Activated T-helper 2 cell treated with anti-CD3 and anti-CD28 coated beads, Interferon-gamma antibody, Interleukin-2, Interleukin-4, amounts not matched to agents 10 μg/mL and 5 μg/mL and 100 μg/mL, durations not matched to agents 14 hours and 24 hours and 36 hours (primary cell): ENCODE measurements around the gene PPP1R26. TPM values are rescaled to one million over a fixed set of nuclear protein-coding genes. Genes with fewer than 3 reads are reported as not detected.
"Not testable (repeated sequence)": the region's sequence is repeated elsewhere in the genome, so short reads cannot be mapped to it uniquely, and the experiment has no call there.

ENCODE experiments used
- DNase-seq: peaks from one replicate; pipeline ENCODE4 v3.0.0; 2021; ENCODE audit warnings: low spot score
- H3K27ac Mint-ChIP-seq: one replicate; pipeline ENCODE4 v1.8.0; 2021; ENCODE audit warnings: mixed read lengths
- H3K27me3 Mint-ChIP-seq: one replicate; pipeline ENCODE4 v1.8.0; 2021; ENCODE audit warnings: low read depth, mixed read lengths
- H3K36me3 Mint-ChIP-seq: one replicate; pipeline ENCODE4 v1.8.0; 2021; ENCODE audit warnings: low read depth, mixed read lengths
- H3K4me1 Mint-ChIP-seq: one replicate; pipeline ENCODE4 v1.8.0; 2021; ENCODE audit warnings: low read depth, mixed read lengths
- H3K4me3 Mint-ChIP-seq: one replicate; pipeline ENCODE4 v1.8.0; 2021; ENCODE audit warnings: low read depth, mild to moderate bottlenecking, moderate library complexity, mixed read lengths
- H3K9me3 Mint-ChIP-seq: one replicate; pipeline ENCODE4 v1.8.0; 2021; ENCODE audit warnings: mixed read lengths
- intact Hi-C: fragments of 100-400 bp; cut with micrococcal nuclease; formaldehyde crosslinking; loops from one replicate; pipeline ENCODE4 v1.15.1; 2023
- total RNA-seq: library from RNA; stranded (reverse); gene quantifications from 2 replicates; pipeline ENCODE4 v1.2.3, GENCODE V29; 2022

PPP1R26 gene
- total RNA-seq, 1 donor from 2014 or later = 2.3 TPM

- no peak for DNase-seq
- intact Hi-C loops = no loop called here
- peaks cover 37% of the 10 kb centered on the region for H3K36me3 Mint-ChIP-seq
Measured at GRCh38 chr9:135506327-135507103, 26.9 kb downstream of the PPP1R26 start.

GRCh38 chr9:135507104-135508035, 27.8 kb downstream of the PPP1R26 start:
- H3K27me3 Mint-ChIP-seq = no peaks in the 10 kb centered on the region
- H3K9me3 Mint-ChIP-seq = peaks cover 11% of the 10 kb centered on the region
- peaks cover 28% of the 10 kb centered on the region for H3K36me3 Mint-ChIP-seq
- no peak overlapping the region for H3K4me3 Mint-ChIP-seq
- H3K27ac Mint-ChIP-seq = no peak overlapping the region
- intact Hi-C loops = no loop called here
- DNase-seq = no peak
- peaks cover 19% of the 10 kb centered on the region for H3K4me1 Mint-ChIP-seq

More at GRCh38 chr9:135506327-135507103, 26.9 kb downstream of the PPP1R26 start:
- H3K4me1 Mint-ChIP-seq = peaks cover 18% of the 10 kb centered on the region
- H3K27me3 Mint-ChIP-seq = no peaks in the 10 kb centered on the region
- H3K27ac Mint-ChIP-seq = no peak overlapping the region
- no peak overlapping the region for H3K4me3 Mint-ChIP-seq
- peaks cover 11% of the 10 kb centered on the region for H3K9me3 Mint-ChIP-seq

GRCh38 chr9:135508211-135508820, 28.7 kb downstream of the PPP1R26 start:
- peaks cover 15% of the 10 kb centered on the region for H3K4me1 Mint-ChIP-seq
- peaks cover 19% of the 10 kb centered on the region for H3K36me3 Mint-ChIP-seq
- peaks cover 11% of the 10 kb centered on the region for H3K9me3 Mint-ChIP-seq
- intact Hi-C loops = no loop called here
- H3K27me3 Mint-ChIP-seq = no peaks in the 10 kb centered on the region
- no peak for DNase-seq
- H3K27ac Mint-ChIP-seq = no peak overlapping the region
- no peak overlapping the region for H3K4me3 Mint-ChIP-seq

GRCh38 chr9:135509458-135509857, 29.9 kb downstream of the PPP1R26 start:
- peaks cover 11% of the 10 kb centered on the region for H3K9me3 Mint-ChIP-seq
- no peak for DNase-seq
- peaks cover 8% of the 10 kb centered on the region for H3K36me3 Mint-ChIP-seq
- H3K4me1 Mint-ChIP-seq = peaks cover 15% of the 10 kb centered on the region
- no peaks in the 10 kb centered on the region for H3K27me3 Mint-ChIP-seq
- H3K27ac Mint-ChIP-seq = no peak overlapping the region
- intact Hi-C loops = no loop called here
- no peak overlapping the region for H3K4me3 Mint-ChIP-seq

- Mint-ChIP-seq H3K27ac (no peak overlapping the region), H3K27me3 (no peaks in the 10 kb centered on the region), H3K36me3 (no peaks in the 10 kb centered on the region), H3K4me3 (no peak overlapping the region), H3K9me3 (peaks cover 11% of the 10 kb centered on the region), H3K4me1 (peaks cover 16% of the 10 kb centered on the region)
- intact Hi-C loops = no loop called here
- no peak for DNase-seq
Measured at GRCh38 chr9:135512241-135512603, 32.6 kb downstream of the PPP1R26 start.

- intact Hi-C loops = no loop called here
- no peak for DNase-seq
- peaks cover 2% of the 10 kb centered on the region for H3K27me3 Mint-ChIP-seq
- no peaks in the 10 kb centered on the region for H3K36me3 Mint-ChIP-seq
- peaks cover 11% of the 10 kb centered on the region for H3K9me3 Mint-ChIP-seq
- H3K4me3 Mint-ChIP-seq = no peak overlapping the region
- H3K4me1 Mint-ChIP-seq = peaks cover 16% of the 10 kb centered on the region
- no peak overlapping the region for H3K27ac Mint-ChIP-seq
Measured at GRCh38 chr9:135512904-135513303, 33.3 kb downstream of the PPP1R26 start.

- Mint-ChIP-seq H3K27ac (no peak overlapping the region), H3K4me1 (peaks cover 16% of the 10 kb centered on the region), H3K9me3 (peaks cover 11% of the 10 kb centered on the region), H3K4me3 (no peak overlapping the region), H3K27me3 (peaks cover 5% of the 10 kb centered on the region), H3K36me3 (no peaks in the 10 kb centered on the region)
- no peak for DNase-seq
- intact Hi-C loops = no loop called here
Measured at GRCh38 chr9:135513351-135513846, 33.8 kb downstream of the PPP1R26 start.

GRCh38 chr9:135513906-135514305, 34.3 kb downstream of the PPP1R26 start:
- H3K4me3 Mint-ChIP-seq, DNase-seq, H3K9me3 Mint-ChIP-seq, H3K27ac Mint-ChIP-seq, intact Hi-C loops, H3K36me3 Mint-ChIP-seq, H3K27me3 Mint-ChIP-seq: not testable (repeated sequence)
- peaks cover 16% of the 10 kb centered on the region for H3K4me1 Mint-ChIP-seq

- Mint-ChIP-seq H3K9me3 (peaks cover 2% of the 10 kb centered on the region), H3K27ac (no peak overlapping the region), H3K4me3 (no peak overlapping the region), H3K4me1 (peaks cover 16% of the 10 kb centered on the region), H3K27me3 (peaks cover 10% of the 10 kb centered on the region), H3K36me3 (no peaks in the 10 kb centered on the region)
- intact Hi-C loops = no loop called here
- DNase-seq = no peak
Measured at GRCh38 chr9:135514342-135515082, 34.9 kb downstream of the PPP1R26 start.

- Mint-ChIP-seq H3K4me3 (no peak overlapping the region), H3K9me3 (no peaks in the 10 kb centered on the region), H3K27me3 (peaks cover 13% of the 10 kb centered on the region), H3K4me1 (peaks cover 16% of the 10 kb centered on the region), H3K36me3 (no peaks in the 10 kb centered on the region), H3K27ac (no peak overlapping the region)
- no peak for DNase-seq
- intact Hi-C loops = no loop called here
Measured at GRCh38 chr9:135515083-135515951, 35.7 kb downstream of the PPP1R26 start.

- Mint-ChIP-seq H3K4me1 (peaks cover 11% of the 10 kb centered on the region), H3K9me3 (no peaks in the 10 kb centered on the region), H3K27ac (no peak overlapping the region), H3K4me3 (no peak overlapping the region), H3K36me3 (no peaks in the 10 kb centered on the region), H3K27me3 (peaks cover 13% of the 10 kb centered on the region)
- intact Hi-C loops = no loop called here
- DNase-seq = no peak
Measured at GRCh38 chr9:135516132-135516860, 36.7 kb downstream of the PPP1R26 start.
